NT2/D1 (cell line): ENCODE measurements around the gene PRXL2C.
"Not testable (repeated sequence)": the region's sequence is repeated elsewhere in the genome, so short reads cannot be mapped to it uniquely, and the experiment has no call there.

Experiments
- SUZ12 ChIP-seq: IDR thresholded peaks from 2 replicates; pipeline ENCODE4 v1.6.1; 2011; ENCODE audit not compliant: insufficient read length, insufficient read depth; ENCODE audit errors: extremely low read depth
- YY1 ChIP-seq: IDR thresholded peaks from 2 replicates; pipeline ENCODE4 v1.6.1; 2011; ENCODE audit not compliant: insufficient read length, insufficient read depth
- ZNF274 ChIP-seq: IDR thresholded peaks from 2 replicates; pipeline ENCODE4 v1.6.1; 2011; ENCODE audit warnings: mild to moderate bottlenecking, low read depth, low read length

DNA sequence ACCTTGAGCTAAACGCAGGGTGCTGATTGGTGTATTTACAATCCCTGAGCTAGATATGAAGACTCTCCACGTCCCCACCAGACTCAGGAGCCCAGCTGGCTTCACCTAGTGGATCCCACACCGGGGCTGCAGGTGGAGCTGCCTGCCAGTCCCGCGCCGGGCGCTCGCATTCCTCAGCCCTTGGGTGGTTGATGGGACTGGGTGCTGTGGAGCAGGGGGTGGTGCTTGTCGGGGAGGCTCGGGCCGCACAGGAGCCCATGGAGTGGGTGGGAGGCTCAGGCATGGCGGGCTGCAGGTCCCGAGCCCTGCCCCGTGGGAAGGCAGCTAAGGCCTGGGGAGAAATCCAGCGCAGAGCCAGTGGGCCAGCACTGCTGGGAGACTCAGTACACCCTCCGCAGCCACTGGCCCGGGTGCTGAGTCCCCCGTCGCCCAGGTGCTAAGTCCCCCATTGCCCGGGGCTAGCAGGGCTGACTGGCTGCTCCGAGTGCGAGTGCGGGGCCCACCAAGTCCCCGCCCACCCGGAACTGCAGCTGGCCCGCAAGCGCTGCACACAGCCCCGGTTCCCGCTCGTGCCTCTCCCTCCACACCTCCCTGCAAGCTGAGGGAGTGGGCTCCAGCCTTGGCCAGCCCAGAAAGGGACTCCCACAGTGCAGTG is 45.7 kb upstream of the PRXL2C start:
- TF ChIP-seq ZNF274, SUZ12, YY1: not testable (repeated sequence)
